Inflammatory macrophage treated with lipopolysaccharide for 1 hour (primary cell): Measurements from ENCODE around the gene TMEM138.
A peak's percentile ranks its signal among the peaks of the same experiment; 100 is the strongest.

Source experiments
- DNase-seq, 2 donors: peaks; one replicate each; pipeline ENCODE4 v3.0.0-alpha.2; 2020 to 2022

TMEM138 gene

DNA sequence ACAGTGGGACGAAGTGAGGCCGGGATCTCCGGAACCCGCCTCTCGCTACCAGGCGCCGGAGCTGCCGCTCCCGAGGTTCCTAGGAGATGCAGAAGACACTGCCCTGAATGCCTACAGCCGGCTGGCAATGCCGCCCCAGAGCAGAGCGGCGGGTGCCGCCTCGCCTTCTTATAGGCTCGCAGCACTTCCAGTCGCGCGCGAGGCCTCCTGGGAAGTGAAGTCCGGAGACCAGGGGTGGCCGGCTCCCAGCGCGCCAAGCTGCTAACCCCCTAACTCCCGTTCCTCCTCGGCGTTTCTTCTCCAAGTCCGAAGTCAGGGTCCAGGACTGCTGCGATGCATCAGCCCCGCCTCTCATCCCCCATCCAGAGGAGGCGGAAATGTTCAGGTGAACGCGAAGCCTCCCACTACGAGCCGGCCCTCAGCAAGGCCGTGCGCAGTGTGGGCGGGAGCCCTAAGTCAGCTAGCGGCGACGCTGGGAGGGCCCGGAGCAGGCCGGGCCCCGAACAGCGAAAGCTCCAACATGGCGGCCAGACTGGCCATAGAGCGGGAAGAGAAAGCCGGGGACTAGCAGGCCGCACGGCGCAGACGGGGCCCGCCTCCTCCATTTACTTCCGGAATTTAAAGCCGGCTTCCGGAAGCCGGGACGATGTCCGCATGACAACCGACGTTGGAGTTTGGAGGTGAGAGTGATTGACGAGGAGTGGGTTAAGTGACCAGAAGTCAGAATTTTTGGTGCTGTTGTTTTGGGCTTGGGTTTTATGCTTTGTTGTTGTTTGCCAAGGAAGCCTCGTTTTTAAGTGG is at the start of gene TMEM138, which contains the start of gene CYB561A3:
Gene TMEM138 (plus strand): TSS at position 634 of the 801 bp plus-strand sequence. CDS start 2,017 bp downstream, outside the sequence.
Gene CYB561A3 (minus strand): TSS at position 142 of the 801 bp plus-strand sequence. CDS start 5,169 bp downstream, outside the sequence.
- peak; percentile 95 to 99 for DNase-seq

DNA sequence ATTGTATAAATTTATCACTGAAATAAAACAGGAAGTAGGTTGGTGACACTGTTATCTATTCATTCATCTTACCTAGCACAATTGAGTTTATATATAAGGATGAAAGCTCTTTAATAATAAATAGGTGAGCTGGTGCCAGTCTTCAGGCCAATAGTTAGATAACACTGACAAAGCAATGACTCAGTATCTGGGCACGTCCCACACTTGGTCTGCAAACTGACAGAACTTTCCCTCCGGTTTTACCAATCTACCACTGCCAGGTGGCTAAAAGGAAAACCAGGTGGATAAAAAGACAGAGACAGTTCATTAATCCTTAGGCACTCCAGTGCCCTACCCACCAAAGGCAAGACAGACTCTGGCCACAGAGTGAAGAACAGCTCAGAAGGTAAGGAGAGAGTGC is 46.9 kb upstream of the TMEM138 start:
- no peak for DNase-seq

DNA sequence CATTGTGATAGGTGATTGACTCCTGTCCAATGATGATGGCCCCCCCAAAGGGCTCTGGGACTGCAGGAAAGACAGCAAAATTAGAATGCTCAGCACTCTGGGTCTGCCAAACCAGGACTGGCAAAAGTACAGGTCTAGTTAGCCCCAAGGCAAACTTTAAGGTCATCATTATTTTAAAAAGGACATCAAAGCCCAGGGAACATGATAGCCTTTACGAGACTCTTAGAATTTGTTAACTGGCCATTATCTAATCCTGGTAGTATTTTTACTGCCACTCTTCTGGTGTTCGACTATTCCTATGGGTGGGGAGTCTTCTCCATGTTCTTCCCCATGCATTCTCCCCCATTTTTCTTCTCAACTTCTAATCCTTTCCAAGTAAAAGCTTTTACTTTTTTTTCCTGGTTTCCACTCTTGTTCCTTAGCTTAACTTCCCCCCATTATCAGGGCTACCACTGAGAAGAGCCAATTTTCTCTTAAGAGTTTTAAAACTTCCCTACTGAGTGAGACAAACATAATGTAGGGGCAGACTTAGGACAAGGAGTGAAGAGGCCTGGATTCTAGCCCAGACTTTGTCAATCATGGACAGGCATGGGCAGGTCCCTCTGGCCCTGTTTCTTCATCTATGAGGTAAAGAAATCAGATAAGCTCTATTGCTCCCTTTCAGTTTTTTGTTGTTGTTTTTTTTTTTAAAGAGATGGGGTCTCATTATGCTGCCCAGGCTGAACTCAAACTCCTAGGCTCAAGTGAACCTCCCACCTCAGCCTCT is 36.3 kb upstream of the TMEM138 start:
- DNase-seq = no peak

- no peak for DNase-seq
These were observed 34.5 kb upstream of the TMEM138 start for GRCh38 chr11:61327669-61328071.

DNA sequence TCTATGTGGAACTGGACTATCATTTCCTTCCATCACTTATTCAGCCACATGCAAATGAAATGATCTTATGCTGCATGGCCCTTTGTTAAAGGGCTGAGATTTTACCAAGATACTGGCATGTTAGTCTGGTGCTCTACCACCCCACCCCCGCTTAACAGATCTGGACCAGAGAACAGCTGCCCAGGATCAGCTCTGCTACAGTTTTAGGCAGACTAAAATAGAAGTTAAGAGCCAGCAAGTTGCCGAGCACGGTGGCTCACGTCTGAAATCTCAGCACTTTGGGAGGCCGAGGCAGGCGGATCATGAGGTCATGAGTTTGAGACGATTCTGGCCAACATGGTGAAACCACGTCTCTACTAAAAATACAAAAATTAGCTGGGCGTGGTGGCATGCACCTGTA is 33.8 kb upstream of the TMEM138 start:
- DNase-seq = no peak

DNA sequence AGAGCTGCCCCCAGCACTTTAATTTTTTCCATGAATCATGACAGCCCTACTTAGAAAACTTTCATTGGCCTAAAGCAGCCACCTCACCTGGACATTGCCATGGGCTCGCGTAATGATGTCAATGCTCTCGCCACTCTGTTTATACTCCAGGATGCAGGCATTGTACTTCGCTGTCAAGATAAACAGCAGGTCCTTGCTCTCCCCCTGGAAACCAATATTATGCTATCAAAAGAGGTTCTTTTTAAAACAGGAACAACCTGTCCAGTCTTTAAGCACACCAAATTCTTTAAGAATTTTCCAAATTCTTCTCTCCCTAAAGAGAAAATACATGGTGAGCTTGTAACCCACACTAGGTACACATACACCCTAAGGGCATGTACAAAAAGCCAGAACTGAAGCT is 32.3 kb upstream of the TMEM138 start:
- DNase-seq = no peak

DNA sequence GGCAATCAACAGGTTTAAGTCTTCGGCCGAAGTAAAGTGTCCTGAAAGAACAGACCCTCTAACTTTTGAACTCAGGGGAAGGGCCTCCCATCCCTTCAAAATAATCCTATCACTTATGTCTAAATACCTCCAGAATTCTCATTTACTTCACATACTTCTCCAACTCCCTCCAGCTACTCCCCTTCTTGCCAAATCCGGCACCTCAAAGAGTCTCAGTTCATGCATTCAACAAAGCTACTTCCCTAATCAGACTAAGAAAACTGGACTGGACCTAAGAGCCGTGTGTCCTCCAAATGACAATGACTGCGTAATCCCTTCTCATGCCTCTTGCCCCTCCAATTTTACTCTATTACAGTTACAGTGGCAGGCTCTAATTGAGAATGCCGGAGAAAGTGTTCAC is 30.5 kb upstream of the TMEM138 start:
- DNase-seq = peak; percentile 46 to 47

- peak in 1 of 2 donors; percentile 11 for DNase-seq
These were observed 29.8 kb upstream of the TMEM138 start for GRCh38 chr11:61332281-61332796.

- DNase-seq = peak; percentile 76 to 77
These were observed 29.2 kb upstream of the TMEM138 start, which contains the start of the genes DDB1 and TKFC for GRCh38 chr11:61332797-61333549. TSS of gene DDB1 (minus strand) at chr11:61333105. CDS start at chr11:61332968, 137 bp downstream. TSS of gene TKFC (plus strand) at chr11:61333228. CDS start at chr11:61334729, 1,501 bp downstream.

DNA sequence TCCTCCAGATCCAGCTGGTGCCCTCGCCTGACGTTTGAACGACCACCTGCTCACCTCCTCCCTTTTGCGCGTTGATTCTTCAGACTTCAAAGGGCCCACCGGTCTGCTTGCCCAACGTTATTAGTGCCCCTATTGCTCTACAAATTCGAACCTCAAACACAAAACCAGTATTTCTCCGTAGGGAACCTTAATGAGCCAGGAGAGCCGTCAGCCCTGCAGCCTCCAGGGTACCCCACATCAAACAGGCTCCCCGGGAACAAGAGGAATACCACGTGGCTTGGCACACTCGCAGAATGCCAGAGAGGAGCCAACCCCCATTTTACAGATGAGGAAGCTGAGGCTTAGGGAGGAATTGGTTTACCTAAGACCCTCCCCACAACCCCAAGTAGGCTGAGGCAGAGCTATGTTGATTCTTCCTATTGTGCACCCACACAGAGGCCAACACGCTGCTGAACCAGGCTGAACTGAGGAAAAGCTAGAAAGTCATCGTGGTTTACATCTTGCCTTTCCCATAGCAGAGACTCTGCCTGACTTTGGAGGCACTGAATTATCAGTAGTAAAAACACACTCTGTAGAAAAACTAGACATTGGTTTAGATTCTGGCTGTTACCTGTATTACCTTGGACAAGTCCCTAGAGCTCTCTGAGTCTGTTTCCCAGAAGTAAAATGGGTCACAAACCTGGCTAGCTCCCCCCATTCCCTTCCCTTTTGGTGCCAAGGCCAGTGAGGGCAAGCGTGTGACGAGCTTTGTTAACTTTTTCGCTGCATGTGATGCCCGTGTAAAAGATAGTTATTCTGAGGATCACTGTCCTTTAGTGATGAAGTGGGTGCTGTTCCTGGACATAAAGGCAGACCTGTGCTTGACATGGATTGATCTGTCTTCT is 28.4 kb upstream of the TMEM138 start:
- DNase-seq = no peak

GRCh38 chr11:61334434-61335354 is 27.5 kb upstream of the TMEM138 start:
- DNase-seq = no peak

GRCh38 chr11:61335355-61335710 is 26.8 kb upstream of the TMEM138 start:
- no peak for DNase-seq

DNA sequence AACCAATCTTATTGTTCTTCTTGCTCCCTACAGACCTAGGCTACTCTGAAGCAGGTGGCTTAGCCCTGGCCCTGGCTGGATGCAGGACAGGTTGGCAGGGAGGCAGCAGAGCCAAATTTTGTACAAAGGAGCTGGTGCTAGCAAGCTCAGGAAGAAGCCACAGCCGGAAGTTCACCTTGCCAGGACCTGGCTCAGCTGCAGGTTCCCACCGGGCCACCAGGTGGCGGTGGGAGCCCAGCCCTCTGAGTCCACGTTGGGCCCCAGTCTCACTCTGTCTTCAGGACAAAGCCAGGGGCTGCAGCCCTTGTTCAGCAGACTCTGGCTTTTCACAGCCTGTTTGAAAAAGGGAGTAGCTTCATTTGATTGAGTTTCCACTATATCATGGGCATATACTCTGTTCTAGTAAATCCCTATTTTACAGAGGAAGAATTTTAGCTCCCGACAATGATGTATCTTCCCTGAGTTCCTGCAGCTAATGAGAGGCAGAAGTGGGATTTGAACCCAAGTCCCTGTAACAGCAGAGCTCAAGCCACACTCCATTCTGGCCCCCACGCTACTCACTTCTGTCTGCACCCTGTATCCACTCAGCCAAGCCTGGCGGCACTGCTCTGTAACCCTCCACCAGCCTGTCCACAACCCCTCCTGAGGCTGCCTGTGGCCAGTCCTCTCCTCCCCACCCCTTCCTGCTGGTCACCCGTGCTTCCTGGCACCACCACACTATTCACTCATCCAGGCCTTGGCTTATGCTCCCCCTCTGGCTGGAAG is 25.8 kb upstream of the TMEM138 start:
- DNase-seq = peak; percentile 44 to 80

- DNase-seq = peak; percentile 33 to 53
These were observed 24.3 kb upstream of the TMEM138 start for GRCh38 chr11:61337706-61338470.

DNA sequence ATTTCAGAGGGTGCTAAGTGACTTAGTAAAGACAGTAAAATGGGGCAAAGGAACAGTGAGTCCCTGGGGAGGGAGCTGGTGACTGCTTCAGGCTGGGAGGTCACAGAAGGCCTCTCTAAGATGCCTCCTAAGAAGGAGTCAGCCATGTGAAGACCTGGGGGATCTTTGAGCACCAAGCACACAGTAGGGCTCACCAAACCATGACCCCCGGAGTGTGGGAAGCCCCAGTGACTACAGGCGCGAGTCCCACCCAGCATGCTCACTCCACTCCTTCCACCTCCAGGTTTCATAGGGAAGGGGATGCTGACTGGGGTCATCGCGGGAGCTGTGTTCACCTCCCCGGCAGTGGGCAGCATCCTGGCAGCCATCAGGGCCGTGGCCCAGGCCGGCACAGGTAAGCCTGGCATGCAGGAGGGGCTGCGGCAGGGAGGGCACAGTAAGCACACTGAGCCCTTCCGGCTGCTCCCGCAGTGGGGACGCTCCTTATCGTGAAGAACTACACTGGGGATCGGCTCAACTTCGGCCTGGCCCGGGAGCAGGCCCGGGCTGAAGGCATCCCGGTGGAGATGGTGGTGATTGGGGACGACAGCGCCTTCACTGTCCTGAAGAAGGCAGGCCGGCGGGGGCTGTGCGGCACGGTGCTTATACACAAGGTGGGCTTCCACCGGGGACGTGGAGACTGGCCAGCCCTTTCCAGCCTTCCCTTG is 23.2 kb upstream of the TMEM138 start:
- no peak for DNase-seq

GRCh38 chr11:61339490-61339878 is 22.7 kb upstream of the TMEM138 start:
- DNase-seq = no peak

DNA sequence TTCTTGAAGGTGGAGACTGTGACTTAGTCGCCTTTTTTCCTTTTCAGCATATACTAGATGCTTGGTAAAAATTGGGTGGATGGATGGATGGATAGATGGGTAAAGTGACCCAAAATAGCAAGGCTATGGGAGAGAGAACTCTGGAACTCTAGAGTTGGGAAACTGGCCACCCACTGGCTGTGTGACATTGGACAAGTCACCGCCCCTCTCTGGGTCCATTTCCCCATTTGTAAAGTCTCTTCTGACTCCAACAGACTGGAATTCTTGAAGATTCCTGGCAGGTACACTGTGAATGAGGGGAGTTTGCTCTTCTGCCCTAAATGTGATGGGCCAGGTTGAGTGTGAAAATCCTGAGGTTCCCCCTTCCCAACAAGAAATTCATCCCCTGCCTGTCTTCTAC is 21.2 kb upstream of the TMEM138 start:
- peak in 1 of 2 donors; percentile 37 for DNase-seq

DNA sequence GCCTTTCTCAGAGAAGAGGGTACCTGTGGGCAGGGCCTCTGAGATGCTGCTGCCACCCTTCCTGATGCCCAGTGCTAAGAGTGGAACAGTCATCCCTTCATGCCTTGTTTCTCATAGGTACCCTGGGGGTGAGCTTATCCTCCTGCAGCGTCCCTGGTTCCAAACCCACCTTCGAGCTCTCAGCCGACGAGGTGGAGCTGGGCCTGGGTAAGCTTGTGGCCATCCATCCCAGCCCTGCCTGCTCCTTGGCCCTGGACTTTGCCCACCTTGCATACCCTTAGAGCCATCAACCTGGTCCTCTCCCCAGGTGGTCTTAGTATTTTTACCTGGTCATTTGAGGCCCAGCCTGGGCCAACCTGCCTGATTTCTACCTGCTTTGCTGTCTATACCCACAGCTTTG is 20.5 kb upstream of the TMEM138 start:
- DNase-seq = no peak
